ENCODE measurements around the gene TMEM198. TPM values are rescaled to one million over a fixed set of nuclear protein-coding genes. Genes with fewer than 3 reads are reported as not detected.

TMEM198 gene
- total RNA-seq, 4 donors from 2014 or later: 0.56 to 1.9 (median 1.4) TPM

DNA sequence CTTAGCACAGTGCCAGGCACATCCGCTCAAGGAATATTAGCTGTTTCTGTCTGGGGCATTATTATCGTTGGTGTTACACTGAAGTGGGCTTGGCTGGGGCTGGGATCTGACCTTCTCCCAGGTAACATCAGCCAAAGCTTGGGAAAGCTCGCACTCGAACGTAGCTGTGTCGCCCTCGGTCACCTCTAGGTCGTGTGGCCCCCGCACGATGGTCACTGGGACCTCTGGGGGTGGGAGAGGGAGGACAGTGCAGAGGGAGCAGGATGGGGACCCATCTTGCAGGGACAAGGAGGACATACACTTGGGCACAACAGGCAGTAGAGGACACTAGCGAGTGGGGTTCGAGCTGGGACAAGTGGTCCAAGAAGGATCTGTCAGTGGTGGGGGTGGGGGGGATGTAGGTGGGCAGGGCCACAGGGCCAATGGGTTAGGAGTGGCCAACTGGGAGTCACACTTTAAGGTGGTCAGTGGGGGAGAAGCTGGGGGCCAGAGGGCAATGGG is 9.7 kb downstream of the TMEM198 start:
- no peaks in the 10 kb centered on the region for H3K9me3 ChIP-seq
- no peak overlapping the region for H3K4me3 ChIP-seq
- H3K36me3 ChIP-seq: peaks cover 9% of the 10 kb centered on the region
- no peak for DNase-seq (ENCODE audit: low spot score in 2 of 2)
- peaks cover 22% of the 10 kb centered on the region for H3K4me1 ChIP-seq
- no peak overlapping the region for H3K27ac ChIP-seq
- TF ChIP-seq POLR2A (IDR thresholded peaks at IDR 0.05): no peak
- no peak for TF ChIP-seq EP300 (IDR thresholded peaks at IDR 0.05)
- TF ChIP-seq, protein P1, sequence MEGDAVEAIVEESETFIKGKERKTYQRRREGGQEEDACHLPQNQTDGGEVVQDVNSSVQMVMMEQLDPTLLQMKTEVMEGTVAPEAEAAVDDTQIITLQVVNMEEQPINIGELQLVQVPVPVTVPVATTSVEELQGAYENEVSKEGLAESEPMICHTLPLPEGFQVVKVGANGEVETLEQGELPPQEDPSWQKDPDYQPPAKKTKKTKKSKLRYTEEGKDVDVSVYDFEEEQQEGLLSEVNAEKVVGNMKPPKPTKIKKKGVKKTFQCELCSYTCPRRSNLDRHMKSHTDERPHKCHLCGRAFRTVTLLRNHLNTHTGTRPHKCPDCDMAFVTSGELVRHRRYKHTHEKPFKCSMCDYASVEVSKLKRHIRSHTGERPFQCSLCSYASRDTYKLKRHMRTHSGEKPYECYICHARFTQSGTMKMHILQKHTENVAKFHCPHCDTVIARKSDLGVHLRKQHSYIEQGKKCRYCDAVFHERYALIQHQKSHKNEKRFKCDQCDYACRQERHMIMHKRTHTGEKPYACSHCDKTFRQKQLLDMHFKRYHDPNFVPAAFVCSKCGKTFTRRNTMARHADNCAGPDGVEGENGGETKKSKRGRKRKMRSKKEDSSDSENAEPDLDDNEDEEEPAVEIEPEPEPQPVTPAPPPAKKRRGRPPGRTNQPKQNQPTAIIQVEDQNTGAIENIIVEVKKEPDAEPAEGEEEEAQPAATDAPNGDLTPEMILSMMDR (IDR thresholded peaks at IDR 0.05): no peak
- TF ChIP-seq POLR2AphosphoS5 (IDR thresholded peaks at IDR 0.05): no peak
- H3K27me3 ChIP-seq: peaks cover 25% of the 10 kb centered on the region
- 81% methylated on average over 12 of the region's 12 CpGs for WGBS

DNA sequence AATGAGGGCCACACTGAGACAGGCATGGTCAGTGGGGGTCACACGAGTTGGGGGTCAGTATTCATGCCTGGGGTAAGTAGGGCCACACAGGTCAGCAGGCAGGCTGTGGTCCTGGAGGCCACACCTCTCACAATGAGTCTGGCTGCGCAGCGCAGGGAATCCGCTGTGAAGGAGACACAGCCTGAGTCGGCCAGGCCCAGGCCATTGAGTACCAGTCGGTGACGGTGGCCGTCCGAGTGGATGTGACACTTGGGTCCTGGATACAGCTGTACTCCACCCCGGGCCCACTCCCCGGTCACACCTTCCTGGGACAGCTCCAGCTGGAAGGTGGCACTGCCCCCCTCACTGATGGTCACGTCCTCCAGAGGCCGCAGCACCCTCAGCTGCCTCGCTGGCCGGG is 10.5 kb downstream of the TMEM198 start:
- WGBS: 93% methylated on average over 3 of the region's 15 CpGs
- Histone ChIP-seq H3K4me3 (no peak overlapping the region), H3K27ac (no peak overlapping the region), H3K9me3 (no peaks in the 10 kb centered on the region), H3K27me3 (peaks cover 25% of the 10 kb centered on the region), H3K4me1 (peaks cover 22% of the 10 kb centered on the region), H3K36me3 (peaks cover 9% of the 10 kb centered on the region)
- no peak for TF ChIP-seq EP300 (IDR thresholded peaks at IDR 0.05)
- TF ChIP-seq, protein P1 (IDR thresholded peaks at IDR 0.05): no peak
- no peak for DNase-seq (ENCODE audit: low spot score in 2 of 2)

DNA sequence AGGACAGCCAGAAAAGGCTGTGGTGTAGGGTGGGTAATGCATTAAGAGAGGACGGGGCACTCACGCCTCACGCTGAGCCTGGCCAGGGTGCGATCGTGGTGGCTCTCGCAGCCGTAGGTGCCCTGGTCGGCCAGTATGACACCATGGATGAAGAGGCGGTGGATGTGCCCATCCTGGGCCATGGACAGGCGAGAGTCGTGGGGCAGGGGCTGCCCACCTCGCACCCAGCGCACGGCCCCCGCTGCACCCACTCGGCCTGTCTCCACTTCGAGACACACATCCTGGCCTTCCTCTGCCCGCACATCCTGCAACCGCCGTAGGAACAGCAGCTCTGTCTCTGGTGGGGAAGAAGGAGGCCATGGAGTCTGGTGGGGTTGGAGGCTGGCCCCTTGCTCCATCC is 12.1 kb downstream of the TMEM198 start:
- WGBS: 92% methylated on average over 15 of the region's 20 CpGs
- Histone ChIP-seq H3K4me3 (no peak overlapping the region), H3K27me3 (peaks cover 25% of the 10 kb centered on the region), H3K9me3 (no peaks in the 10 kb centered on the region), H3K4me1 (peaks cover 22% of the 10 kb centered on the region), H3K27ac (no peak overlapping the region), H3K36me3 (peaks cover 9% of the 10 kb centered on the region)
- TF ChIP-seq POLR2A (IDR thresholded peaks at IDR 0.05) (no peak), EP300 (IDR thresholded peaks at IDR 0.05) (no peak), POLR2AphosphoS5 (IDR thresholded peaks at IDR 0.05) (no peak)
- TF ChIP-seq, protein P1 (IDR thresholded peaks at IDR 0.05): no peak
- no peak for DNase-seq (ENCODE audit: low spot score in 2 of 2)

DNA sequence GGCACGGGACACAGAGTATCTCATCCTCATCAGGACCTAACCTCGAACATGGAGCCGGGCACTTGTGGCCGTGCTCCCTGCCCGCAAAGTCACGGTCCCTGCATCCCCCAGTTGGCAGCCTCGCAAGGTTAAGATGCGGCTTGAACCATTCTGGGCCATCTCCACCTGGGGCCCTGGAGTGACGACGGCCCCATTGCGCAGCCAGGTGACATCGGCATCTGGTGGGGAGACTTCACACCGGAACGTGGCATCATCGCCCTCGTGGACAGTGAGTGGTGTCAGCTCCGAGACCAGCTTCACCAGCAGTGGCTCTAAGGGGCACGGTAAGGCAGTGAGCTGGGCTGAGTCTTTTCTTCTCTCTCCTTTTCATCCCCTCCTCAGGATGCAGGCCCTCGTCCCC is 12.6 kb downstream of the TMEM198 start:
- Histone ChIP-seq H3K27me3 (peaks cover 21% of the 10 kb centered on the region), H3K36me3 (peaks cover 9% of the 10 kb centered on the region), H3K9me3 (no peaks in the 10 kb centered on the region), H3K4me3 (no peak overlapping the region), H3K4me1 (peaks cover 19% of the 10 kb centered on the region), H3K27ac (no peak overlapping the region)
- no peak for TF ChIP-seq POLR2AphosphoS5 (IDR thresholded peaks at IDR 0.05)
- no peak for TF ChIP-seq EP300 (IDR thresholded peaks at IDR 0.05)
- TF ChIP-seq, protein P1 (IDR thresholded peaks at IDR 0.05): no peak
- TF ChIP-seq POLR2A (IDR thresholded peaks at IDR 0.05): no peak
- no peak for DNase-seq (ENCODE audit: low spot score in 2 of 2)
- 93% methylated on average over 13 of the region's 19 CpGs for WGBS

DNA sequence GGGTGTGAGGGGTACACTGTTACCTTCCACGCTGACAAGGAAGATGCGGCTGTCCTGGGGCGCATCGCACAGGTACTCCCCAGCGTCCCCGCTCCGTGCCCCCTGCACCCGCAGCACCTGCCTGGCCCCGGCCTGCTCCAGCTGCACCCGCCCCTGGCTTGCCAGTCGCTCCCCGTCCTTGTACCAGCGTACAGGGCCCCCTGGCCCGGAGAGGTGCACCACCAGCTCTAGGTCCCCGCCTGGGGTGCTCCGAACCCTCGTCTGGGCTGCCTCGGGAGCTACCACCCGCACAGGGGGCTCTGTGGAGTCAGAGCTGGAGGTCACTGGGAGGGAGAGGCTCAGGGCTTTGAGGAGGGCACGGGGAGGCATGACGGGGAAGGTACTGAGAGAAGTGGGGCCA is 13.5 kb downstream of the TMEM198 start:
- DNase-seq (ENCODE audit: low spot score in 2 of 2): peak in 1 of 2 donors; percentile 58
- Histone ChIP-seq H3K27ac (no peak overlapping the region), H3K4me1 (peaks cover 10% of the 10 kb centered on the region), H3K27me3 (peaks cover 14% of the 10 kb centered on the region), H3K4me3 (no peak overlapping the region), H3K9me3 (no peaks in the 10 kb centered on the region), H3K36me3 (peaks cover 9% of the 10 kb centered on the region)
- TF ChIP-seq, protein P1 (IDR thresholded peaks at IDR 0.05): no peak
- TF ChIP-seq POLR2AphosphoS5 (IDR thresholded peaks at IDR 0.05) (no peak), EP300 (IDR thresholded peaks at IDR 0.05) (no peak), POLR2A (IDR thresholded peaks at IDR 0.05) (no peak)
- 91% methylated on average over 19 of the region's 21 CpGs for WGBS
